Neural cell (in vitro differentiated cells): Measurements from ENCODE around the gene SDK2. TPM values are rescaled to one million over a fixed set of nuclear protein-coding genes. Genes with fewer than 3 reads are reported as not detected.

Experiments
- H2AFZ ChIP-seq: fragments of 200-600, 300-800 bp; sonication (generic), shearing (Covaris generic); 2 replicates; pipeline ENCODE4 v1.6.0; 2014; ENCODE audit warnings: low read depth, mild to moderate bottlenecking, antibody characterized with exemption, low read length, moderate library complexity
- H3F3A ChIP-seq: fragments of 200-600 bp; shearing (Covaris generic); 2 replicates; pipeline ENCODE4 v1.6.1; 2016; ENCODE audit warnings: mild to moderate bottlenecking, moderate library complexity, mixed read lengths, antibody characterized with exemption, low read length; ENCODE audit not compliant: insufficient read depth, poor library complexity, severe bottlenecking
- H3K27ac ChIP-seq: fragments of 200-600, 300-800 bp; sonication (generic), shearing (Covaris generic); 2 replicates; pipeline ENCODE4 v1.5.1; 2014; ENCODE audit warnings: mild to moderate bottlenecking, low read length, moderate library complexity
- H3K27me3 ChIP-seq: fragments of 300-800, 200-600 bp; sonication (generic), shearing (Covaris generic); 2 replicates; pipeline ENCODE4 v1.6.0; 2014; ENCODE audit warnings: mild to moderate bottlenecking, low read depth, low read length, moderate library complexity; ENCODE audit not compliant: insufficient read depth
- H3K36me3 ChIP-seq: fragments of 300-800, 200-600 bp; sonication (generic), shearing (Covaris generic); 2 replicates; pipeline ENCODE4 v1.5.1; 2014; ENCODE audit warnings: mild to moderate bottlenecking, antibody characterized with exemption, low read length, moderate library complexity; ENCODE audit not compliant: insufficient read depth
- H3K4me2 ChIP-seq: fragments of 300-800, 200-600 bp; sonication (generic), shearing (Covaris generic); 2 replicates; pipeline ENCODE4 v1.6.0; 2014; ENCODE audit warnings: mild to moderate bottlenecking, low read length
- H3K4me3 ChIP-seq: fragments of 300-800, 200-600 bp; sonication (generic), shearing (Covaris generic); 2 replicates; pipeline ENCODE4 v1.5.1; 2014; ENCODE audit warnings: mild to moderate bottlenecking, low read length, moderate library complexity
- H3K79me2 ChIP-seq: fragments of 200-600 bp; shearing (Covaris generic); replicated peaks from 2 replicates; pipeline ENCODE4 v1.6.0; 2014; ENCODE audit warnings: mild to moderate bottlenecking, low read length, moderate library complexity; ENCODE audit not compliant: insufficient read depth
- H3K9ac ChIP-seq: fragments of 300-800, 200-600 bp; sonication (generic), shearing (Covaris generic); 2 replicates; pipeline ENCODE4 v1.6.1; 2016; ENCODE audit warnings: mild to moderate bottlenecking, low read length, mixed read lengths
- H3K9me2 ChIP-seq: fragments of 200-600 bp; shearing (Covaris generic); 2 replicates; pipeline ENCODE4 v1.6.1; 2016; ENCODE audit warnings: mild to moderate bottlenecking, low read length, mixed read lengths; ENCODE audit not compliant: insufficient read depth
- H3K9me3 ChIP-seq: fragments of 200-600, 300-800 bp; sonication (generic), shearing (Covaris generic); 2 replicates; pipeline ENCODE4 v1.6.1; 2016; ENCODE audit warnings: mild to moderate bottlenecking, mixed run types, low read length, moderate library complexity, mixed read lengths
- H4K20me1 ChIP-seq: fragments of 200-600 bp; shearing (Covaris generic); 2 replicates; pipeline ENCODE4 v1.6.1; 2016; ENCODE audit warnings: mild to moderate bottlenecking, mixed run types; ENCODE audit not compliant: insufficient read depth
- CTCF ChIP-seq: fragments of 450-650 bp; IDR thresholded peaks from 2 replicates; pipeline ENCODE4 v1.5.1; 2014; ENCODE audit warnings: antibody characterized with exemption, mild to moderate bottlenecking, moderate library complexity; ENCODE audit not compliant: poor library complexity, severe bottlenecking
- EP300 ChIP-seq: fragments of 450-650 bp; conservative IDR thresholded peaks from 2 replicates; pipeline ENCODE4 v1.6.1; 2014; ENCODE audit warnings: antibody characterized with exemption, mild to moderate bottlenecking, moderate library complexity; ENCODE audit not compliant: poor library complexity, severe bottlenecking
- EZH2 ChIP-seq: fragments of 200-600, 300-800 bp; shearing (Covaris generic), sonication (generic); IDR thresholded peaks from 2 replicates; pipeline ENCODE4 v1.6.1; 2014; ENCODE audit warnings: antibody characterized with exemption, low read length, borderline replicate concordance, mild to moderate bottlenecking; ENCODE audit not compliant: insufficient read depth, poor library complexity, severe bottlenecking
- MXI1 ChIP-seq: fragments of 450-650 bp; conservative IDR thresholded peaks from 2 replicates; pipeline ENCODE4 v1.6.1; 2014; ENCODE audit warnings: antibody characterized with exemption, mild to moderate bottlenecking; ENCODE audit not compliant: poor library complexity, severe bottlenecking
- POLR2AphosphoS5 ChIP-seq: IDR thresholded peaks from 2 replicates; pipeline ENCODE4 v1.6.1; 2012
- RAD21 ChIP-seq: fragments of 450-650 bp; conservative IDR thresholded peaks from 2 replicates; pipeline ENCODE4 v1.6.1; 2014; ENCODE audit warnings: antibody characterized with exemption, mild to moderate bottlenecking, moderate library complexity
- REST ChIP-seq: IDR thresholded peaks from 2 replicates; pipeline ENCODE4 v1.6.1; 2012; ENCODE audit warnings: borderline replicate concordance
- SMC3 ChIP-seq: fragments of 450-650 bp; conservative IDR thresholded peaks from 2 replicates; pipeline ENCODE4 v1.6.1; 2014; ENCODE audit warnings: antibody characterized with exemption, mild to moderate bottlenecking, moderate library complexity; ENCODE audit not compliant: poor library complexity
- TAF1 ChIP-seq: IDR thresholded peaks from 2 replicates; pipeline ENCODE4 v1.6.1; 2012; ENCODE audit warnings: low read depth
- polyA plus RNA-seq: library from polyadenylated mRNA; depleted of rRNA; stranded (reverse); fragments of >200 nt; gene quantifications from 2 replicates; pipeline ENCODE4 v1.2.3, GENCODE V29; 2014

Gene SDK2
- polyA plus RNA-seq, 1 donor from 2014 or later = 0.73 TPM

- Histone ChIP-seq H3K27me3 (no peaks in the 10 kb centered on the region), H3K9ac (no peak overlapping the region), H3K4me3 (no peak overlapping the region), H3F3A (no peaks in the 10 kb centered on the region), H3K27ac (no peak overlapping the region), H3K79me2 (no peaks in the 10 kb centered on the region), H3K4me2 (no peak overlapping the region), H3K36me3 (no peaks in the 10 kb centered on the region), H2AFZ (no peak overlapping the region), H3K9me2 (no peaks in the 10 kb centered on the region), H4K20me1 (no peaks in the 10 kb centered on the region), H3K9me3 (no peaks in the 10 kb centered on the region)
- TF ChIP-seq TAF1 (no peak), CTCF (no peak), POLR2AphosphoS5 (no peak), MXI1 (no peak), SMC3 (no peak), REST (no peak), EP300 (no peak), RAD21 (no peak), EZH2 (no peak)
Measured at GRCh38 chr17:73592079-73592415, 52.2 kb downstream of the SDK2 start.

GRCh38 chr17:73591296-73592078, 52.8 kb downstream of the SDK2 start:
- Histone ChIP-seq H3K9me2 (no peaks in the 10 kb centered on the region), H3K4me3 (no peak overlapping the region), H3K9me3 (no peaks in the 10 kb centered on the region), H3F3A (no peaks in the 10 kb centered on the region), H3K9ac (no peak overlapping the region), H3K79me2 (no peaks in the 10 kb centered on the region), H3K27ac (no peak overlapping the region), H3K27me3 (no peaks in the 10 kb centered on the region), H3K4me2 (no peak overlapping the region), H3K36me3 (no peaks in the 10 kb centered on the region), H2AFZ (no peak overlapping the region), H4K20me1 (no peaks in the 10 kb centered on the region)
- TF ChIP-seq RAD21 (no peak), EP300 (no peak), MXI1 (no peak), SMC3 (no peak), EZH2 (no peak), POLR2AphosphoS5 (no peak), REST (no peak), CTCF (no peak), TAF1 (no peak)
